Measurements from ENCODE around the gene VPS72.
A peak's percentile ranks its signal among the peaks of the same experiment; 100 is the strongest.

The VPS72 gene

DNA sequence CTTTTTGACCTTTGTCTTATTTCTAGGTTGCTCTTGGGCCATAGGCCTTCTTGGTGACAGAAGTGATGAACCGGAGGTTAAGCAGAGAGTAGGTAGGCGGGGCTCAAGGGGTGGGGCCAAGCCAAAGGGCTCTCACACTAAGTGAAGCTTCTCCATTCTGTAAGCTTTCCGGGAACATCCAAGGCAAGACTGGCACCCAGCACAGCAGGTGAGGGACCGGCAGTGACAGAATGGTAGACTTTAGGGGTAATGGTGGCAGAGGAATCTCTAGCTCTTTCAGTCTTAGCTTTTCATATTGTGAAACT is 33.5 kb downstream of the VPS72 start, which contains the start of gene TNFAIP8L2:
TNFAIP8L2 (plus strand) TSS at position 135 of the 305 bp plus-strand sequence. CDS start 2,049 bp downstream, outside the sequence.
- Histone ChIP-seq H3K9me3 (ENCODE audit: control insufficient read depth, insufficient read depth, low read depth, low read length) (no peaks in the 10 kb centered on the region), H3K27ac (ENCODE audit: extremely low read depth, low read depth, low read length) (no peak within 1 kb of the TSS), H3K4me1 (ENCODE audit: control insufficient read depth, insufficient read depth, low read length) (no peaks in the 10 kb centered on the region), H3K4me3 (ENCODE audit: low read depth, low read length) (no peak within 1 kb of the TSS), H3K36me3 (ENCODE audit: control insufficient read depth in 2 of 2, insufficient read depth in 1 of 2, low read length in 2 of 2) (peaks cover 12 to 57% of the 10 kb centered on the region in 2 experiments)
- ChIA-PET CTCF (interaction anchor here (0.6 to 6.4 kb wide), 11 partner anchors 8 to 132 kb away, joined by 3 to 124 read pairs (median 4); partner anchors contain the start of genes LYSMD1 and TMOD4), POLR2A (interaction anchor here (1.1 to 1.2 kb wide), 2 partner anchors 9 to 33 kb away, joined by 3 to 4 read pairs; partner anchors contain the start of genes LYSMD1, SCNM1 and VPS72)
- TF ChIP-seq SP7 (tag by site-specific recombination; IDR thresholded peaks at IDR 0.05) (no peak), FEZF1 (tag by site-specific recombination; IDR thresholded peaks at IDR 0.05) (no peak), SP2 (tag by site-specific recombination; IDR thresholded peaks at IDR 0.05) (0 out of 2 replicates have a peak, but pooled peaks have one; percentile 12), KLF9 (tag by site-specific recombination; IDR thresholded peaks at IDR 0.05; ENCODE audit: low read depth) (peak; percentile 56), ZNF776 (tag by site-specific recombination; IDR thresholded peaks at IDR 0.05; ENCODE audit: borderline replicate concordance) (no peak), EGR2 (tag by site-specific recombination; IDR thresholded peaks at IDR 0.05; ENCODE audit: low read depth) (no peak)
- TF ChIP-seq, protein P1, sequence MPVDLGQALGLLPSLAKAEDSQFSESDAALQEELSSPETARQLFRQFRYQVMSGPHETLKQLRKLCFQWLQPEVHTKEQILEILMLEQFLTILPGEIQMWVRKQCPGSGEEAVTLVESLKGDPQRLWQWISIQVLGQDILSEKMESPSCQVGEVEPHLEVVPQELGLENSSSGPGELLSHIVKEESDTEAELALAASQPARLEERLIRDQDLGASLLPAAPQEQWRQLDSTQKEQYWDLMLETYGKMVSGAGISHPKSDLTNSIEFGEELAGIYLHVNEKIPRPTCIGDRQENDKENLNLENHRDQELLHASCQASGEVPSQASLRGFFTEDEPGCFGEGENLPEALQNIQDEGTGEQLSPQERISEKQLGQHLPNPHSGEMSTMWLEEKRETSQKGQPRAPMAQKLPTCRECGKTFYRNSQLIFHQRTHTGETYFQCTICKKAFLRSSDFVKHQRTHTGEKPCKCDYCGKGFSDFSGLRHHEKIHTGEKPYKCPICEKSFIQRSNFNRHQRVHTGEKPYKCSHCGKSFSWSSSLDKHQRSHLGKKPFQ (tag by site-specific recombination; IDR thresholded peaks at IDR 0.05), result no peak

DNA sequence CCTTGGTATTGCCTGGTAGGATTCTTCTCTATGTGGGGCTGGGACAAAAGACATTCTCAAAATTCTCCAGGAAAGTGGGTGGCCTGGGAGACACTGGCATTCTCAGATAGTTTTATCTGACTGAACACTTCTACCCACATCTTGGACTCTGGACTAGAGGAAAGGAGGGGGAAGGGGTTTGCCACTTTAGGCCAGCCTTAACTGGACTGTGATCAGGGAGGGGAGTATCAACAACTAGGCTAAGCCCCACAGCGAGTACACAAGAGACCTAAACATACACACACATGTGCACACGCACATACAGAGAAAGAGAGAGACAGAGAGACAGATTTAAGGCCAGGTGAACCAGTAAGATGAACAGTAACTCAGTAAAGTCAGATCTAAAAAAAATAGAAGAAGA is 42.3 kb downstream of the VPS72 start:
- Histone ChIP-seq H3K27ac (ENCODE audit: extremely low read depth, low read depth, low read length) (no peak overlapping the region), H3K4me3 (ENCODE audit: low read depth, low read length) (no peak overlapping the region), H3K4me1 (ENCODE audit: control insufficient read depth, insufficient read depth, low read length) (peaks cover 3% of the 10 kb centered on the region; the same call in 1 of the 2 replicates), H3K36me3 (ENCODE audit: control insufficient read depth in 2 of 2, insufficient read depth in 1 of 2, low read length in 2 of 2) (no peaks in the 10 kb centered on the region), H3K9me3 (ENCODE audit: control insufficient read depth, insufficient read depth, low read depth, low read length) (no peaks in the 10 kb centered on the region)
- no peak for TF ChIP-seq GLIS2 (tag by site-specific recombination; IDR thresholded peaks at IDR 0.05)
- TF ChIP-seq TRIM28 (IDR thresholded peaks at IDR 0.05; ENCODE audit: borderline replicate concordance, low read length), result no peak
- TF ChIP-seq ZNF211 (tag by site-specific recombination; IDR thresholded peaks at IDR 0.05; ENCODE audit: low read depth), result no peak
- CTCF ChIA-PET, result interaction anchor here (1.2 kb wide), 1 partner anchor 9 kb away, joined by 6 read pairs; the partner anchor contains the start of gene TNFAIP8L2
- POLR2A ChIA-PET, result no interaction called here

DNA sequence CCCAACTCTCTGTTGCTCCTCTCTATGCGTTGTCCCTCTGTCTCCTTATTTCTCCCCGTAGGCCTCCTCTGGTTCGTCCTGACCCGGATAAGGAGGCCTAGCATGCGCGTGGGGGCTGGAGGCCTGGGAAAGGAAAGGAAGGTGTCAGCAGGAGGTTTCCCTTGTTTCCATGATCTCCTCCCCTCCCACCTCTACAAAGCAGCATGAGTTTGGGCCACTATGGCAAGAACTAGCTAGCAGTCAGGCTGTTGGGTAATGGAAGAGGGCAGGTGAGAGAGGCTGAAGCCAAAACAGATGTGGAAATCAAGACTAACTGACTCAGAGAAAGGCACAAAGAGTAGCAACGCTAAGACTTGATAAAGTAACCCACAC is 42.9 kb downstream of the VPS72 start:
- peaks cover 3% of the 10 kb centered on the region; the same call in 1 of the 2 replicates for H3K4me1 ChIP-seq (ENCODE audit: control insufficient read depth, insufficient read depth, low read length)
- H3K36me3 ChIP-seq (ENCODE audit: control insufficient read depth in 2 of 2, insufficient read depth in 1 of 2, low read length in 2 of 2), result peaks cover 0 to 5% of the 10 kb centered on the region in 2 experiments; a peak in 1 of 3 replicates
- H3K27ac ChIP-seq (ENCODE audit: extremely low read depth, low read depth, low read length), result no peak overlapping the region; the same call in 1 of the 2 replicates
- TF ChIP-seq IKZF3 (tag by site-specific recombination; IDR thresholded peaks at IDR 0.05) (0 out of 2 replicates have a peak, but pooled peaks have one; percentile 8), ZNF366 (tag by site-specific recombination; conservative IDR thresholded peaks at IDR 0.05) (peak; percentile 10; the same call in 1 of the 2 replicates), ZBTB20 (tag by site-specific recombination; IDR thresholded peaks at IDR 0.05) (no peak), ZNF560 (tag by site-specific recombination; IDR thresholded peaks at IDR 0.05; ENCODE audit: borderline replicate concordance) (no peak), ZNF354C (tag by site-specific recombination; IDR thresholded peaks at IDR 0.05; ENCODE audit: borderline replicate concordance, low read depth) (no peak), ZNF530 (tag by site-specific recombination; IDR thresholded peaks at IDR 0.05; ENCODE audit: low read depth) (no peak), ZNF2 (tag by site-specific recombination; IDR thresholded peaks at IDR 0.05) (0 out of 2 replicates have a peak, but pooled peaks have one; percentile 5), ZNF202 (tag by site-specific recombination; IDR thresholded peaks at IDR 0.05; ENCODE audit: borderline replicate concordance) (no peak), ZIC2 (tag by site-specific recombination; IDR thresholded peaks at IDR 0.05) (peak; percentile 71), WT1 (tag by site-specific recombination; IDR thresholded peaks at IDR 0.05) (peak; percentile 49; the same call in 1 of the 2 replicates), ZFHX2 (tag by site-specific recombination; conservative IDR thresholded peaks at IDR 0.05) (peak; percentile 43; the same call in 1 of the 2 replicates)
- TF ChIP-seq, protein P2, sequence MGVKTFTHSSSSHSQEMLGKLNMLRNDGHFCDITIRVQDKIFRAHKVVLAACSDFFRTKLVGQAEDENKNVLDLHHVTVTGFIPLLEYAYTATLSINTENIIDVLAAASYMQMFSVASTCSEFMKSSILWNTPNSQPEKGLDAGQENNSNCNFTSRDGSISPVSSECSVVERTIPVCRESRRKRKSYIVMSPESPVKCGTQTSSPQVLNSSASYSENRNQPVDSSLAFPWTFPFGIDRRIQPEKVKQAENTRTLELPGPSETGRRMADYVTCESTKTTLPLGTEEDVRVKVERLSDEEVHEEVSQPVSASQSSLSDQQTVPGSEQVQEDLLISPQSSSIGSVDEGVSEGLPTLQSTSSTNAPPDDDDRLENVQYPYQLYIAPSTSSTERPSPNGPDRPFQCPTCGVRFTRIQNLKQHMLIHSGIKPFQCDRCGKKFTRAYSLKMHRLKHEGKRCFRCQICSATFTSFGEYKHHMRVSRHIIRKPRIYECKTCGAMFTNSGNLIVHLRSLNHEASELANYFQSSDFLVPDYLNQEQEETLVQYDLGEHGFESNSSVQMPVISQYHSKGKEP (tag by site-specific recombination; IDR thresholded peaks at IDR 0.05), result no peak
- TF ChIP-seq, protein P3, sequence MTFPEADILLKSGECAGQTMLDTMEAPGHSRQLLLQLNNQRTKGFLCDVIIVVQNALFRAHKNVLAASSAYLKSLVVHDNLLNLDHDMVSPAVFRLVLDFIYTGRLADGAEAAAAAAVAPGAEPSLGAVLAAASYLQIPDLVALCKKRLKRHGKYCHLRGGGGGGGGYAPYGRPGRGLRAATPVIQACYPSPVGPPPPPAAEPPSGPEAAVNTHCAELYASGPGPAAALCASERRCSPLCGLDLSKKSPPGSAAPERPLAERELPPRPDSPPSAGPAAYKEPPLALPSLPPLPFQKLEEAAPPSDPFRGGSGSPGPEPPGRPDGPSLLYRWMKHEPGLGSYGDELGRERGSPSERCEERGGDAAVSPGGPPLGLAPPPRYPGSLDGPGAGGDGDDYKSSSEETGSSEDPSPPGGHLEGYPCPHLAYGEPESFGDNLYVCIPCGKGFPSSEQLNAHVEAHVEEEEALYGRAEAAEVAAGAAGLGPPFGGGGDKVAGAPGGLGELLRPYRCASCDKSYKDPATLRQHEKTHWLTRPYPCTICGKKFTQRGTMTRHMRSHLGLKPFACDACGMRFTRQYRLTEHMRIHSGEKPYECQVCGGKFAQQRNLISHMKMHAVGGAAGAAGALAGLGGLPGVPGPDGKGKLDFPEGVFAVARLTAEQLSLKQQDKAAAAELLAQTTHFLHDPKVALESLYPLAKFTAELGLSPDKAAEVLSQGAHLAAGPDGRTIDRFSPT (tag by site-specific recombination; IDR thresholded peaks at IDR 0.05), result no peak
- ChIA-PET POLR2A (no interaction called here), CTCF (interaction anchor here (1.6 kb wide), 1 partner anchor 47 kb away, joined by 7 read pairs; no protein-coding TSS in a partner anchor)
- peak overlapping the region; percentile 19; the same call in 1 of the 2 replicates for H3K4me3 ChIP-seq (ENCODE audit: low read depth, low read length)
- no peaks in the 10 kb centered on the region for H3K9me3 ChIP-seq (ENCODE audit: control insufficient read depth, insufficient read depth, low read depth, low read length)
